ENCODE results near the gene FARS2.

DNA sequence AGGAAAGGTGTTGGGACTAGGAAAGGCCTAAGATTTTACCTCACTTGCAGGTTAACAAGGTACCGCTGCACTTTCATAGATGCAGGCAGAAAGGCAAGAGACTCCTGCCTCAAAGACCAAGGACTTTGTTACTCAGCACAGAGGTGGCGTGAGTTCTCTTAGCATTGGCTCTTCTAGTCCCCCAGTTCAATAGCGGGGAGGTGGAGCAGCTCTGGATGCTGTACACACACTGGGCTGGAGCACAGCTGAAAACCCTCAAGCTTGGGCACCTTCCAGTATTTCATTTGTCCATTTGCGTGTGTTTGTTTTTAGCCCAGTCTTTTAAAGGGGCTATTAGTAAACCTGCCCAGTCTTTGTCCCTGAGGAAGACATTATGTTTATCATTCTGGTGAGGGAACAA, 345.2 kb downstream of the FARS2 start:
- TF ChIP-seq IRF2 (CRISPR knock-in tag; IDR thresholded peaks at IDR 0.05; ENCODE audit: borderline replicate concordance, low read depth): no peak
- TF ChIP-seq, protein P1, sequence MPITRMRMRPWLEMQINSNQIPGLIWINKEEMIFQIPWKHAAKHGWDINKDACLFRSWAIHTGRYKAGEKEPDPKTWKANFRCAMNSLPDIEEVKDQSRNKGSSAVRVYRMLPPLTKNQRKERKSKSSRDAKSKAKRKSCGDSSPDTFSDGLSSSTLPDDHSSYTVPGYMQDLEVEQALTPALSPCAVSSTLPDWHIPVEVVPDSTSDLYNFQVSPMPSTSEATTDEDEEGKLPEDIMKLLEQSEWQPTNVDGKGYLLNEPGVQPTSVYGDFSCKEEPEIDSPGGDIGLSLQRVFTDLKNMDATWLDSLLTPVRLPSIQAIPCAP (CRISPR knock-in tag; IDR thresholded peaks at IDR 0.05): no peak

Measured in WTC11 (cell line).